Measurements from ENCODE around the gene TUBG1.
A peak's percentile ranks its signal among the peaks of the same experiment; 100 is the strongest.
"Not testable (repeated sequence)": the region's sequence is repeated elsewhere in the genome, so short reads cannot be mapped to it uniquely, and the experiment has no call there.

TUBG1 gene

GRCh38 chr17:42621987-42622386, 12.5 kb downstream of the TUBG1 start:
- FAIRE-seq; DNase-seq (ENCODE audit: extremely low spot score, insufficient read length, low read depth): not testable (repeated sequence)

- FAIRE-seq (no peak), DNase-seq (ENCODE audit: extremely low spot score, insufficient read length, low read depth) (no peak)
Measured at GRCh38 chr17:42623271-42623670, 13.8 kb downstream of the TUBG1 start.

- FAIRE-seq = no peak
- DNase-seq (ENCODE audit: extremely low spot score, insufficient read length, low read depth) = no peak
Measured at GRCh38 chr17:42623732-42624596, 14.5 kb downstream of the TUBG1 start.

- FAIRE-seq; DNase-seq (ENCODE audit: extremely low spot score, insufficient read length, low read depth): not testable (repeated sequence)
Measured at GRCh38 chr17:42627032-42627764, 17.7 kb downstream of the TUBG1 start.

GRCh38 chr17:42629411-42630009, 20.0 kb downstream of the TUBG1 start:
- no peak for FAIRE-seq

GRCh38 chr17:42632949-42633444, 23.5 kb downstream of the TUBG1 start:
- no peak for FAIRE-seq
- DNase-seq (ENCODE audit: extremely low spot score, insufficient read length, low read depth) = no peak

More at GRCh38 chr17:42629411-42630009, 20.0 kb downstream of the TUBG1 start:
- DNase-seq (ENCODE audit: extremely low spot score, insufficient read length, low read depth) = no peak

GRCh38 chr17:42639525-42640113, 30.1 kb downstream of the TUBG1 start:
- FAIRE-seq = no peak
- DNase-seq (ENCODE audit: extremely low spot score, insufficient read length, low read depth) = no peak

- DNase-seq (ENCODE audit: extremely low spot score, insufficient read length, low read depth) (no peak), FAIRE-seq (no peak)
Measured at GRCh38 chr17:42640121-42640520, 30.6 kb downstream of the TUBG1 start.

GRCh38 chr17:42642336-42642735, 32.9 kb downstream of the TUBG1 start:
- FAIRE-seq (no peak), DNase-seq (ENCODE audit: extremely low spot score, insufficient read length, low read depth) (no peak)

- no peak for FAIRE-seq
Measured at GRCh38 chr17:42647778-42648177, 38.3 kb downstream of the TUBG1 start.

GRCh38 chr17:42651392-42651791, 41.9 kb downstream of the TUBG1 start:
- no peak for DNase-seq (ENCODE audit: extremely low spot score, insufficient read length, low read depth)
- no peak for FAIRE-seq

More at GRCh38 chr17:42647778-42648177, 38.3 kb downstream of the TUBG1 start:
- no peak for DNase-seq (ENCODE audit: extremely low spot score, insufficient read length, low read depth)

GRCh38 chr17:42653179-42654124, 44.0 kb downstream of the TUBG1 start:
- FAIRE-seq (no peak), DNase-seq (ENCODE audit: extremely low spot score, insufficient read length, low read depth) (no peak)

GRCh38 chr17:42655528-42655927, 46.0 kb downstream of the TUBG1 start:
- DNase-seq (ENCODE audit: extremely low spot score, insufficient read length, low read depth) (no peak), FAIRE-seq (no peak)

GRCh38 chr17:42657824-42658588, 48.5 kb downstream of the TUBG1 start:
- FAIRE-seq (no peak), DNase-seq (ENCODE audit: extremely low spot score, insufficient read length, low read depth) (no peak)

GRCh38 chr17:42659079-42659931, 49.8 kb downstream of the TUBG1 start, which contains the start of gene TUBG2:
TUBG2 (plus strand) TSS chr17:42659284; CDS start chr17:42659504, 220 bp downstream.
- FAIRE-seq = peak; percentile 89
- no peak for DNase-seq (ENCODE audit: extremely low spot score, insufficient read length, low read depth)

- FAIRE-seq; DNase-seq (ENCODE audit: extremely low spot score, insufficient read length, low read depth): not testable (repeated sequence)
Measured at GRCh38 chr17:42659932-42660274, 50.4 kb downstream of the TUBG1 start.

GRCh38 chr17:42660692-42661345, 51.3 kb downstream of the TUBG1 start:
- no peak for DNase-seq (ENCODE audit: extremely low spot score, insufficient read length, low read depth)
- FAIRE-seq = no peak

Measured in GM18507 (cell line).